A549 (cell line): Measurements from ENCODE around the gene TIRAP. TPM values are rescaled to one million over a fixed set of nuclear protein-coding genes. Genes with fewer than 3 reads are reported as not detected.

Experiments
- ATAC-seq, 2 experiments: fragments of 200-7000 bp in 1 of 2; fragments of >200 bp in 1 of 2; cut with Nextera tagmentation in 1 of 2; cut with Tn5 transposase in 1 of 2; 3 replicates each; pipeline versions ENCODE4 v1.8.0 to v1.9.1; 2018 to 2020; ENCODE audit warnings: mild to moderate bottlenecking in 1 of 2, moderate library complexity in 1 of 2
- CTCF ChIA-PET: fragments of 300-600 bp; sonication (Branson Sonifier 250); formaldehyde crosslinking; extraction: SDS; loops from one replicate; lab custom pipeline; 2021; ENCODE audit warnings: antibody characterized with exemption, inconsistent platforms; lab: Yijun Ruan, JAX
- POLR2A ChIA-PET: fragments of 350-600 bp; formaldehyde crosslinking; extraction: SDS; loops from one replicate; lab custom pipeline; 2021; ENCODE audit warnings: antibody characterized with exemption, inconsistent platforms; lab: Yijun Ruan, JAX
- DNase-seq, 2 experiments: peaks; one replicate each; pipeline versions ENCODE4 v3.0.0 to v3.0.0-alpha.2; 2011 to 2016; ENCODE audit warnings: low read depth in 1 of 2, low spot score in 1 of 2
- FAIRE-seq: peaks from 2 replicates; lab custom pipeline; 2011; peaks lifted over from hg19 to GRCh38; lab: Jason Lieb, UNC
- H3K27ac ChIP-seq, 2 experiments: fragments of >200 bp; sonication (Bioruptor Twin); formaldehyde crosslinking; 3 replicates each; pipeline ENCODE4 v1.5.1; 2016 to 2017
- H3K4me1 ChIP-seq: fragments of >200 bp; sonication (Bioruptor Twin); formaldehyde crosslinking; 3 replicates; pipeline ENCODE4 v1.6.1; 2016
- H3K4me2 ChIP-seq: fragments of >200 bp; sonication (Bioruptor Twin); formaldehyde crosslinking; 3 replicates; pipeline ENCODE4 v1.6.1; 2016
- H3K4me3 ChIP-seq: fragments of >200 bp; sonication (Bioruptor Twin); formaldehyde crosslinking; 3 replicates; pipeline ENCODE4 v1.5.1; 2016
- H3K9me3 ChIP-seq: fragments of >200 bp; sonication (Bioruptor Twin); formaldehyde crosslinking; 3 replicates; pipeline ENCODE4 v1.6.1; 2016
- CBX2 ChIP-seq: fragments of 200-600 bp; sonication (generic); IDR thresholded peaks from 2 replicates; pipeline ENCODE4 v1.6.1; 2016; ENCODE audit warnings: low read depth, mild to moderate bottlenecking, borderline replicate concordance
- CBX8 ChIP-seq: fragments of 200-600 bp; sonication (generic); IDR thresholded peaks from 2 replicates; pipeline ENCODE4 v1.6.1; 2016
- CEBPB ChIP-seq, 2 experiments: fragments of >200 bp in 1 of 2; sonication (Bioruptor Twin) in 1 of 2; formaldehyde crosslinking in 1 of 2; IDR thresholded peaks; 2 replicates each; pipeline ENCODE4 v1.6.1; 2012 to 2016
- CHD4 ChIP-seq: fragments of 200-600 bp; sonication (generic); IDR thresholded peaks from 2 replicates; pipeline ENCODE4 v1.6.1; 2016; ENCODE audit warnings: antibody characterized with exemption, mild to moderate bottlenecking, borderline replicate concordance
- EHF ChIP-seq: fragments of 250-450 bp; sonication (Bioruptor Pico); IDR thresholded peaks from 2 replicates; pipeline ENCODE4 v1.5.0; 2020; ENCODE audit warnings: mild to moderate bottlenecking
- EHMT2 ChIP-seq: fragments of 200-600 bp; sonication (generic); IDR thresholded peaks from 2 replicates; pipeline ENCODE4 v1.6.1; 2016; ENCODE audit warnings: antibody characterized with exemption, low read depth, mild to moderate bottlenecking, moderate library complexity
- ESRRA ChIP-seq: fragments of 150-350 bp; IDR thresholded peaks from 2 replicates; pipeline ENCODE4 v1.6.1; 2014; ENCODE audit warnings: mild to moderate bottlenecking, low read length, borderline replicate concordance
- FOSL2 ChIP-seq, 2 experiments: fragments of 450-650 bp in 1 of 2; fragments of >200 bp in 1 of 2; sonication (Bioruptor Twin) in 1 of 2; formaldehyde crosslinking; IDR thresholded peaks; 2 replicates each; pipeline versions ENCODE4 v1.5.0 to v1.6.1; 2016 to 2020; ENCODE audit warnings: mild to moderate bottlenecking in 1 of 2, moderate library complexity in 1 of 2
- HDAC2 ChIP-seq: fragments of 200-600 bp; sonication (generic); IDR thresholded peaks from 2 replicates; pipeline ENCODE4 v1.6.1; 2016
- HES2 ChIP-seq: fragments of >200 bp; sonication (Bioruptor Twin); formaldehyde crosslinking; IDR thresholded peaks from 2 replicates; pipeline ENCODE4 v1.6.1; 2016
- HOXB13 ChIP-seq: fragments of 250-450 bp; sonication (Bioruptor Pico); IDR thresholded peaks from 2 replicates; pipeline ENCODE4 v1.5.0; 2020; ENCODE audit warnings: low read depth, mild to moderate bottlenecking, moderate library complexity
- HOXB5 ChIP-seq: fragments of 250-450 bp; sonication (Bioruptor Pico); IDR thresholded peaks from 2 replicates; pipeline ENCODE4 v1.5.0; 2020; ENCODE audit warnings: mild to moderate bottlenecking, moderate library complexity
- JUNB ChIP-seq: fragments of >200 bp; sonication (Bioruptor Twin); formaldehyde crosslinking; IDR thresholded peaks from 2 replicates; pipeline ENCODE4 v1.6.1; 2016
- PBX3 ChIP-seq: IDR thresholded peaks from 2 replicates; pipeline ENCODE4 v1.6.1; 2012
- POLR2A ChIP-seq: IDR thresholded peaks from 2 replicates; pipeline ENCODE4 v1.6.1; 2012; ENCODE audit warnings: mild to moderate bottlenecking, low read length
- RARB ChIP-seq: fragments of 250-450 bp; sonication (Bioruptor Pico); IDR thresholded peaks from 2 replicates; pipeline ENCODE4 v1.8.0; 2021; ENCODE audit warnings: mild to moderate bottlenecking, moderate library complexity
- RNF2 ChIP-seq: fragments of 200-600 bp; sonication (generic); IDR thresholded peaks from 2 replicates; pipeline ENCODE4 v1.6.1; 2016; ENCODE audit warnings: low read depth, mild to moderate bottlenecking, antibody characterized with exemption, moderate library complexity, borderline replicate concordance
- TP53 ChIP-seq: fragments of 250-450 bp; sonication (Bioruptor Pico); IDR thresholded peaks from 2 replicates; pipeline ENCODE4 v1.5.0; 2021; ENCODE audit warnings: mild to moderate bottlenecking, moderate library complexity
- ZFP36 ChIP-seq: fragments of 450-650 bp; IDR thresholded peaks from 2 replicates; pipeline ENCODE4 v1.6.1; 2014; ENCODE audit warnings: borderline replicate concordance; ENCODE audit not compliant: partially characterized antibody
- ZNF302 ChIP-seq: fragments of 250-450 bp; sonication (Bioruptor Pico); IDR thresholded peaks from 2 replicates; pipeline ENCODE4 v1.9.0; 2021; ENCODE audit warnings: inconsistent platforms, mild to moderate bottlenecking, moderate library complexity
- ZSCAN20 ChIP-seq: fragments of 250-450 bp; sonication (Bioruptor Pico); IDR thresholded peaks from 2 replicates; pipeline ENCODE4 v1.8.0; 2022; ENCODE audit warnings: mild to moderate bottlenecking, moderate library complexity
- WGBS: methylation state at CpG from one replicate; pipeline ENCODE4 v1.1.6; 2017; ENCODE audit errors: missing lambda C conversion rate; 5-methylcytosine and 5-hydroxymethylcytosine counted together
- polyA plus RNA-seq, 4 experiments: library from polyadenylated mRNA; depleted of rRNA in 3 of 4; stranded (reverse); fragments of >200 nt; fragmentation: RNase III in 1 of 4; extraction: RNeasy Plus Mini Kit Qiagen cat#74134 plus additional on column Dnase treatment in 1 of 4; gene quantifications; 2 replicates in 3 of 4; 3 replicates in 1 of 4; pipeline ENCODE4 v1.2.3, GENCODE V29; 2011 to 2017
- TF ChIP-seq, protein P1 (sequence below): fragments of 250-450 bp; sonication (Bioruptor Pico); IDR thresholded peaks from 2 replicates; pipeline ENCODE4 v1.5.0; 2020; ENCODE audit warnings: low read depth, mild to moderate bottlenecking, moderate library complexity
- TF ChIP-seq, protein P2 (sequence below): fragments of 450-650 bp; IDR thresholded peaks from 2 replicates; pipeline ENCODE4 v1.6.1; 2014; ENCODE audit warnings: antibody characterized with exemption
- TF ChIP-seq, protein P3 (sequence below): IDR thresholded peaks from 2 replicates; pipeline ENCODE4 v1.6.1; 2012
- TF ChIP-seq, protein P4 (sequence below): fragments of 200-600 bp; sonication (generic); IDR thresholded peaks from 2 replicates; pipeline ENCODE4 v1.6.1; 2016; ENCODE audit warnings: antibody characterized with exemption, mild to moderate bottlenecking, moderate library complexity

TIRAP gene
- polyA plus RNA-seq, 2 of the 4 experiments (the other 2 are of a cell fraction) = 4.5 to 5.4 TPM

GRCh38 chr11:126334659-126335462, 52.0 kb downstream of the TIRAP start:
- Histone ChIP-seq H3K9me3 (no peaks in the 10 kb centered on the region), H3K4me2 (no peak overlapping the region), H3K27ac (no peak overlapping the region), H3K4me3 (no peak overlapping the region), H3K4me1 (peaks cover 21% of the 10 kb centered on the region)
- ChIA-PET POLR2A (no interaction called here), CTCF (no interaction called here)
- no peak for DNase-seq
- FAIRE-seq = no peak
- WGBS = 88% methylated on average over 6 of the region's 6 CpGs
- TF ChIP-seq ZNF302 (no peak), JUNB (no peak)
- TF ChIP-seq, protein P1, sequence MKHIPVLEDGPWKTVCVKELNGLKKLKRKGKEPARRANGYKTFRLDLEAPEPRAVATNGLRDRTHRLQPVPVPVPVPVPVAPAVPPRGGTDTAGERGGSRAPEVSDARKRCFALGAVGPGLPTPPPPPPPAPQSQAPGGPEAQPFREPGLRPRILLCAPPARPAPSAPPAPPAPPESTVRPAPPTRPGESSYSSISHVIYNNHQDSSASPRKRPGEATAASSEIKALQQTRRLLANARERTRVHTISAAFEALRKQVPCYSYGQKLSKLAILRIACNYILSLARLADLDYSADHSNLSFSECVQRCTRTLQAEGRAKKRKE (CRISPR knock-in tag) = no peak
- ATAC-seq = no peak

- H3K4me1 ChIP-seq = peaks cover 27% of the 10 kb centered on the region
- H3K4me3 ChIP-seq = no peak overlapping the region
- 100% methylated on average over 2 of the region's 5 CpGs for WGBS
- H3K4me2 ChIP-seq = no peak overlapping the region
- no peaks in the 10 kb centered on the region for H3K9me3 ChIP-seq
- FAIRE-seq (no peak), DNase-seq (no peak), ATAC-seq (no peak)
- ChIA-PET POLR2A (no interaction called here), CTCF (no interaction called here)
- H3K27ac ChIP-seq = no peak overlapping the region
- TF ChIP-seq, protein P2, sequence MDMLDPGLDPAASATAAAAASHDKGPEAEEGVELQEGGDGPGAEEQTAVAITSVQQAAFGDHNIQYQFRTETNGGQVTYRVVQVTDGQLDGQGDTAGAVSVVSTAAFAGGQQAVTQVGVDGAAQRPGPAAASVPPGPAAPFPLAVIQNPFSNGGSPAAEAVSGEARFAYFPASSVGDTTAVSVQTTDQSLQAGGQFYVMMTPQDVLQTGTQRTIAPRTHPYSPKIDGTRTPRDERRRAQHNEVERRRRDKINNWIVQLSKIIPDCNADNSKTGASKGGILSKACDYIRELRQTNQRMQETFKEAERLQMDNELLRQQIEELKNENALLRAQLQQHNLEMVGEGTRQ = no peak
- no peak for TF ChIP-seq HOXB13 (CRISPR knock-in tag)
- no peak for TF ChIP-seq TP53 (CRISPR knock-in tag)
- no peak for TF ChIP-seq RARB (CRISPR knock-in tag)
- no peak for TF ChIP-seq EHMT2
- TF ChIP-seq CHD4 = no peak
- TF ChIP-seq ZFP36 = no peak
- no peak for TF ChIP-seq CEBPB (IDR thresholded peaks at IDR 0.05)
- TF ChIP-seq, protein P3, sequence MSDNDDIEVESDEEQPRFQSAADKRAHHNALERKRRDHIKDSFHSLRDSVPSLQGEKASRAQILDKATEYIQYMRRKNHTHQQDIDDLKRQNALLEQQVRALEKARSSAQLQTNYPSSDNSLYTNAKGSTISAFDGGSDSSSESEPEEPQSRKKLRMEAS = no peak
These were observed 52.5 kb downstream of the TIRAP start for GRCh38 chr11:126335463-126335760.

DNA sequence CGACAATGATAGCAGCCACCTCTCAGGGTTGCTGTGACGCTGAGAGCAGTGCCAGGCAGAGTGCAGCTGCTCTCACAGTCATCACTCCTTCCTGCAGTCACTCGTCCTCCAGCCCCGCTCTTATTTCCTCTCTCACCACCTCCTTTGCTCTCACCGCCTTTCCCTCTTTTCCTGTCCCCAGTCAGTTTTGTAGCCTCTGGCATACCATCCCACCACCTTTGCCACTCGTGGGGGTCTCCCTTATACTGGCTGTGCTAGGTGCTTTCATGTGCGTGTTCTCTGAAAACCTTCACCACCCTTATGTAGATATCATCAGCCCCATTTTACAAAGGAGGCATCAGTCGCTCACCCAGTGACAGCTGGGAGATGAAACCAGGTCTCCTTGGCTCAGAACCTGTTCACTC, 53.2 kb downstream of the TIRAP start:
- Histone ChIP-seq H3K4me3 (no peak overlapping the region), H3K4me2 (no peak overlapping the region), H3K4me1 (peaks cover 34% of the 10 kb centered on the region), H3K27ac (no peak overlapping the region), H3K9me3 (no peaks in the 10 kb centered on the region)
- no peak for ATAC-seq
- POLR2A ChIA-PET = no interaction called here
- no peak for DNase-seq
- 91% methylated on average over 8 of the region's 8 CpGs for WGBS
- CTCF ChIA-PET = no interaction called here
- FAIRE-seq = no peak
- TF ChIP-seq, protein P2 = no peak
- TF ChIP-seq CBX8 (no peak), HDAC2 (no peak), CBX2 (no peak), HOXB5 (no peak), HES2 (no peak), HOXB13 (CRISPR knock-in tag) (no peak), RNF2 (no peak), POLR2A (no peak), ESRRA (no peak), ZSCAN20 (no peak), JUNB (no peak), EHF (CRISPR knock-in tag) (no peak), CHD4 (no peak), FOSL2 (IDR thresholded peaks at IDR 0.05) (no peak), FOSL2 (CRISPR knock-in tag; IDR thresholded peaks at IDR 0.05) (no peak), PBX3 (no peak)
- TF ChIP-seq, protein P3 = no peak
- TF ChIP-seq, protein P4, sequence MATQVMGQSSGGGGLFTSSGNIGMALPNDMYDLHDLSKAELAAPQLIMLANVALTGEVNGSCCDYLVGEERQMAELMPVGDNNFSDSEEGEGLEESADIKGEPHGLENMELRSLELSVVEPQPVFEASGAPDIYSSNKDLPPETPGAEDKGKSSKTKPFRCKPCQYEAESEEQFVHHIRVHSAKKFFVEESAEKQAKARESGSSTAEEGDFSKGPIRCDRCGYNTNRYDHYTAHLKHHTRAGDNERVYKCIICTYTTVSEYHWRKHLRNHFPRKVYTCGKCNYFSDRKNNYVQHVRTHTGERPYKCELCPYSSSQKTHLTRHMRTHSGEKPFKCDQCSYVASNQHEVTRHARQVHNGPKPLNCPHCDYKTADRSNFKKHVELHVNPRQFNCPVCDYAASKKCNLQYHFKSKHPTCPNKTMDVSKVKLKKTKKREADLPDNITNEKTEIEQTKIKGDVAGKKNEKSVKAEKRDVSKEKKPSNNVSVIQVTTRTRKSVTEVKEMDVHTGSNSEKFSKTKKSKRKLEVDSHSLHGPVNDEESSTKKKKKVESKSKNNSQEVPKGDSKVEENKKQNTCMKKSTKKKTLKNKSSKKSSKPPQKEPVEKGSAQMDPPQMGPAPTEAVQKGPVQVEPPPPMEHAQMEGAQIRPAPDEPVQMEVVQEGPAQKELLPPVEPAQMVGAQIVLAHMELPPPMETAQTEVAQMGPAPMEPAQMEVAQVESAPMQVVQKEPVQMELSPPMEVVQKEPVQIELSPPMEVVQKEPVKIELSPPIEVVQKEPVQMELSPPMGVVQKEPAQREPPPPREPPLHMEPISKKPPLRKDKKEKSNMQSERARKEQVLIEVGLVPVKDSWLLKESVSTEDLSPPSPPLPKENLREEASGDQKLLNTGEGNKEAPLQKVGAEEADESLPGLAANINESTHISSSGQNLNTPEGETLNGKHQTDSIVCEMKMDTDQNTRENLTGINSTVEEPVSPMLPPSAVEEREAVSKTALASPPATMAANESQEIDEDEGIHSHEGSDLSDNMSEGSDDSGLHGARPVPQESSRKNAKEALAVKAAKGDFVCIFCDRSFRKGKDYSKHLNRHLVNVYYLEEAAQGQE = no peak
